NCI-H1105 (cell line): ENCODE data around the gene OSBPL10.

Experiments used
- DNase-seq: peaks from one replicate; lab custom pipeline; 2025; lab: John Stamatoyannopoulos, UW

The OSBPL10 gene

GRCh38 chr3:31667582-31667981, 313.5 kb downstream of the OSBPL10 start:
- no peak for DNase-seq

- no peak for DNase-seq
These were observed 317.0 kb downstream of the OSBPL10 start for GRCh38 chr3:31664031-31664430.

- no peak for DNase-seq
These were observed 318.9 kb downstream of the OSBPL10 start for GRCh38 chr3:31661993-31662670.

- DNase-seq, result no peak
These were observed 319.8 kb downstream of the OSBPL10 start for GRCh38 chr3:31661286-31661685.

DNA sequence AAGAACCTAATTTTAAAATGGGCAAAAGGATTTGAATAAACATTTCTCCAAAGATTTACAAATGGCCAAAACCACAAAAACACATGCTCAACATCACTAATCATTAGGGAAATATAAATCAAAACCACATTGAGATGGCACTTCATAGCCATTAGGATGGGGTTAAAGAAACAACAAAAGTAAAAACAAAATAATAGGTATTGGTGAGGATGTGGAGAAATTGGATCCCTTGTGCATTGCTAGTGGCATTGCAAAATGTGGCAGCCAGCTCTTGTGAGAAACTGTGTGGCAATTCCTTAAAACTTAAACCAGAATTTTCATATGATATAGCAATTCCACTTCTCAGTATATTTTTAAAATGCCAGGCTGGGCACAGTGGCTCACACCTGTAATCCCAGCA, 321.8 kb downstream of the OSBPL10 start:
- no peak for DNase-seq

- DNase-seq, result no peak
These were observed 326.1 kb downstream of the OSBPL10 start for GRCh38 chr3:31654998-31655397.

DNA sequence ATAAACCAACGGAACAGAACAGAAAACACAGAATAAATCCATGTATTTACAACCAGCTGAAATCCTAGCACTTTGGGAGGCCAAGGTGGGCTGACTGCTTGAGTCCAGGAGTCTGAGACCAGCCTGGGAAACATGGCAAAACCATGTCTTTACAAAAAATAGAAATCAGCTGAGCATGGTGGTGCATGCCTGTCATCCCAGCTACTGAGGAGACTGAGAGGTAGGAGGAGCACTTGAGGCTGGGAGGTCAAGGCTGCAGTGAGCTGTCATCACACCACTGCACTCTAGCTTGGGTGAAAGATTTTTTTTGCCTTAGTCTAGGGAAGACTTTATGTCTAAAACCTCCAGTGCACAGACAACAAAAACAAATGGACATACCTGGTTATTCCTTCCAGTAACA, 327.6 kb downstream of the OSBPL10 start:
- no peak for DNase-seq

- no peak for DNase-seq
These were observed 328.8 kb downstream of the OSBPL10 start for GRCh38 chr3:31652296-31652695.

DNA sequence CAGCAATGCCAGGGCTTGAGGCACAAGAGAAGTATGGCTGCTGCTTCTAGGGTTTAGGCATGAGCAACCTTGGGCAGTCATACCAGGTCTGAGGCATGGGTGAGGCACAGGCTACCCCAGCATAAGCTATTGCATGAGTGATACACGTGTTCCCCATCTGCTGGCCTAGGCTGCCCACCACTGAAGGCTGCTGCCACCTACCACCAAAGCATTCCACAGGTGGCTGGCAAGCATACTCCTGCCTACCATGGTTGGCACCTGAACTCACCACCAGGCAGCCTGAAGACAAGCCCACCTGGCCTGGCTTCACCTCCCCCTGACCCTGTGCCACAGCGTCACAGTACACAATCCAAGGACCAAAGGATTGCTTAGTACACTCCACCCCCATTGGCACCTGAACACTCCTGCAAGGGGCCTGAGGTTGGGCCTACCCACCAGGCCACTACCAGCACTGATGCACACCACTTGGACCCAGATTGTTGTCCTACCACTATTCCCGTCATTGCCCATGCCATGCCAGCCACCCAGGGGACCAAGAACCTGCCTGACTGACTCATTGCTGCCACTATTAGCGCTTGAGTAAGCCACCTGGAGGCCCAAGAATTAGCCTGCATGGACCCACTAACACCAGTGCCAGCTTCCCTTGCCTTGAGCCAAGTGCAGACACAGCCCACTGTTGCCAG, 332.6 kb downstream of the OSBPL10 start:
- no peak for DNase-seq

GRCh38 chr3:31645256-31645655, 335.8 kb downstream of the OSBPL10 start:
- DNase-seq, result no peak

GRCh38 chr3:31639828-31640227, 341.2 kb downstream of the OSBPL10 start:
- DNase-seq, result no peak

DNA sequence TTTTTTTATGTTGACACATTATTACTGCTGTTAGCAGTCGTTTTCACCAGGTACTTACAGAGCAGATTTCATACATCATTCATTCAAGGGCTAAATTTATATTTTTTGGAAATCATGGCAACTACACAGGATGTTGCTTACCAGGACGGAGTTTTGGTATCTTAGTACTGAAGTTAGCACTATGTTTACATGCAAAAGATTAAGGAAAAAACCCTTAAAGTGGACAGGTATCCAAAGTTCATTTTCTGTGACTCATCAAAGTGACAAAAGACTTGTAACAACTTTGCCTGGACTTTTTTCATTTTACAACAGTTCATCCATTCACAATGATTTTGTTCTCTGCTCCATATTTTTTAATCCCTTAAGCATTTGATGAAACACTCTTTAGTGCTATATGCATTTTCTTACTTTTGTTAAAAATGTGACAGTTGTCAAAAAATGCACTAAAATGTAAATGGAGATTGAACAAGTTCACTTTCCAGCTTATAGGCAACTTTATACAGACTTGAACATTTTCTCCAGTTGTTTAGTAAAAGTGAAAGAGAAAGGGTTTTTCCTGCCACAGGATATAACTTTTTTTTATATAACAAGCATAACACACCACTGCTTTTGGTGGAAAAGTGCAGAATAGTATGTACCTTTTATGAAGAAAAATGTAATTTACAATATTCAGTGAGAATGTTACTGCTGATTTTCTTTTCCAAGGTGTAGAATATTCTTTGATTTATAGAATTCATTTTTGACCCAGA, 344.2 kb downstream of the OSBPL10 start:
- no peak for DNase-seq

GRCh38 chr3:31636049-31636448, 345.0 kb downstream of the OSBPL10 start:
- no peak for DNase-seq

GRCh38 chr3:31635545-31635944, 345.5 kb downstream of the OSBPL10 start:
- no peak for DNase-seq

DNA sequence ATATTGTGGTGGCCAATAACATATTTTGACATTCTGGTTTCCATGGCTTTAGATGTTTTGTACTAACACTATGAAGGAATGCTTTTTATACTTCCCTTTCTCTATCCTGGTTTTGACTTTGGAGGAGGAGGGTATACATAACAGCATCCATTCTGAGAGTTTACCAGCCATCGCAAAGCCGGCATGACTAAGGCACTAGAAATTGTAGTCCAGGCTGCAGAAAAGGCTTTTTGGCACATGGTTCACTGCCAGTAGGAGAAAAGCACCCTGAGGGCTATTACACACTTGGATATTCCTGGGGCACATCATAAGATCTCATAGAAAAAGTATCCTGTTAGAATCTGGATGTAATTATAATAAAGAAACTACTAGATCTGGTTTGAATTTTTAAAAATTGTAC, 346.6 kb downstream of the OSBPL10 start:
- DNase-seq, result no peak

- DNase-seq, result no peak
These were observed 352.0 kb downstream of the OSBPL10 start for GRCh38 chr3:31629054-31629453.

DNA sequence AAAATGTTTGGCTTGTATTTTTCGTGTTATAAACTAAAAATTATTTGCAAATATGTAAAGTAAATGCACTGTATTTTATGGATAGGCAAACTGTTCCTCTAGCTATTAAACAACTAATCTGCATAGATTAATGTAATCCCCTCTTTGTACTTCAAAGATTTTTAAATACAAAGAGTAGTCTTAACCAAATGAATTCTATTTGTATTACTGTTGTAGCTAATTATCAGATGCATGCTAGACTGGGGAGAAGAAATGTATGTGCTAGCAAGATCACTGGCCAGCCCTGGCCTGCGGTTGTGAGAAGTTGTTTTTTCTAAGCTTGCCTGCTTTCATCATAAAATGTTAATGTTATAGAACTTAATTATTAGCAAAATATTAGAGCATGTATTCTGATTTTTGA, 355.7 kb downstream of the OSBPL10 start:
- DNase-seq, result no peak

GRCh38 chr3:31624083-31624709, 356.9 kb downstream of the OSBPL10 start:
- no peak for DNase-seq

GRCh38 chr3:31622636-31623288, 358.3 kb downstream of the OSBPL10 start:
- DNase-seq, result no peak

DNA sequence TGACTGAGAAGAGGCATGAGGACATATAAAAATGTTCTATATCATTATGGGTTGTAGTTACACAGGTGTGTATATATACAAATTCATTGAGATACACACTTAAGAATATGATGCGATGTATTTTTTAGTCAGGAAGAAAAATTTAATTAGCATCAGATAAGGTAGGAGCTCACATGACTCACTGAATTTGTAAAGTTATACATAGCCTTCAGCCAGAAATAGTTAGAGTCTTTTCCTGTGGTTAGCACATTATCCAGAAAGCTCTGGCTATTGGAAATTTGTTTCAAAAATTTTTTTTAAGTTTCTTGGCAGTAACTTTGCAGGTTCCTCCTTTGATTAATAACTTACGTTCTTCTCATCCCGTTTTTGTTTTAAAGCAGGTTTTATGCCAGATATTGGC, 359.7 kb downstream of the OSBPL10 start:
- no peak for DNase-seq

- no peak for DNase-seq
These were observed 360.4 kb downstream of the OSBPL10 start for GRCh38 chr3:31620656-31621055.

DNA sequence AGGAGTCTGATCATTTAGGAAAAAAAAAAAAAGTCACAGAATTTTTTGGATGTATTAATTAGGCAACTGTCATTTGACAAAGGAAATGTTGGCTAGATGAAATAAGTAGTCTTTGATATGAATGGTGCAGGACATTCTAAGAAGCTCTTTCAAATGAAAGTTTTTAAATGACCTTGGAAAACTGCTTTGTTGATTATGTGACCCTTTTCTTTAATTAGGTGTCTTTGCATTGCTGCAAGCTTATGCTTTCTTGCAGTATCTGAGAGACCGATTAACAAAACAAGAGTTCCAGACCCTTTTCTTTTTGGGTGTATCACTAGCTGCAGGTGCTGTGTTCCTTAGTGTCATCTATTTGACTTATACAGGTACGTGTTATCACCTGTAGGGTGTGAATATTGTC, 364.4 kb downstream of the OSBPL10 start:
- DNase-seq, result no peak
